ENCODE results near the gene ADAMTS9. TPM values are rescaled to one million over a fixed set of nuclear protein-coding genes. Genes with fewer than 3 reads are reported as not detected.

ADAMTS9 gene
- polyA plus RNA-seq, 12 donors: 58.0 to 123 (median 91.2) TPM; not detected in 1

DNA sequence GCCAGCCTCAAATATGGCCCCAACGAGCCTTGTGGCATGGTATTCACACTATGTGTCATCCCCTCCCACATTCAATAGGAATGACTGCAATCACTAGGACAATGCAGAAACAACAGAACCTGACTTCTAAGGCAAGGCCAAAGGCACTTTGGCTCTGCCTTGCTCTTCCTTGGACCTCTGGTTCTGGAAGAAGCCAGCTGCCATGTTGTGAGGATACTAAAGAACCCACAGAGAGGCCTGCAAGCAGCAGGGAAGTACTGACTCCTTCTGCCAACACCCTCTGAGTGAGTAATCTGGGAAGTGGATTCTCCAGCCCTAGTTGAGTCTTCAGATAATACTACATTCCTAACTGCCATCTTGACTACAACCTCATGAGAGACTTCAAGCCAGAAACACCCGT, 64.7 kb downstream of the ADAMTS9 start:
- DNase-seq: no peak

DNA sequence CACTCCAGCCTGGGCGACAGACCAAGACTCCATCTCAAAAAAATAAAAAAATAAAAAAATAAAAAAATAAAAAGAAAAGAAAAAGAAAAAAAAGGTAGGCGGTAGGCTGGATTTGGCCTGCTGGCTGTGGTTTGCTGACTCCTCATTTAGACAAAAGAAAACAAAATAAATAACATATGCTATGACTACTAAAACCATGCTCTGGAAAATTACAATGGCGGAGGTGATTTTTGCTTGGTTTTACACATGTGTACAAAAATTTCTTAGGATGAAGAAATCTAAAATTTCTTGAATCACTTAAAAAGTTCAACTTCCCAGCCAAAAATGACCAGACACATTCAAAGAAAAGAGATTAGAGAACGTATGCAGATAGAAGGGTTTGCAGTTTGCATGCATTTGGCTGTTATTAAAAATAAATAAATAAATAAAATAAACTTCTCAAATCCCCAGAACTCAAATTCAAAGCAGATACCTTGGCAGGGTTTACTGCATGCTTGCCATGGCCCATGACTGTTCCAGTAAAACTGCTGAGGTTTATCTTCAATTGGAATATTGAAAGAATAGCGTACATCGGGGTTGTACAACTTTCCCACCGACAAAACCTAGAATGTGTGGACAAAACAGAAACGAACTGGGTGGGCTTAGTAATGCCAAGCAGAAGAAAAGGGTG, 65.9 kb downstream of the ADAMTS9 start:
- no peak for DNase-seq

DNA sequence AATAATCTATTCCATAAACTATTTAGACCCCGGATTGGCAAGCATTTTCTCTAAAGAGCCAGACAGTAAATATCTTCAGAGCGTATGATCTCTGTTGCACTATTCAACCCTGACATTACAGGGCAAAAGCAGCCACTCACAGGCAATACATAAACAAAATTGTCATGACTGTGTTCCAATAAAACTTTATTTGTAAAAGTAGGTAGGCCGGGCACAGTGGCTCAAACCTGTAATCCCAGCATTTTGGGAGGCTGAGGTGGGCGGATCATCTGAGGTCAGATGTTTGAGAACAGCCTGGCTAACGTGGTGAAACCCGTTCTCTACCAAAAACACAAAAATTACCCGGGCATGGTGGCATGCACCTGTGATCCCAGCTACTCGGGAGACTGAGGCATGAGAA, 66.5 kb downstream of the ADAMTS9 start:
- DNase-seq: no peak

DNA sequence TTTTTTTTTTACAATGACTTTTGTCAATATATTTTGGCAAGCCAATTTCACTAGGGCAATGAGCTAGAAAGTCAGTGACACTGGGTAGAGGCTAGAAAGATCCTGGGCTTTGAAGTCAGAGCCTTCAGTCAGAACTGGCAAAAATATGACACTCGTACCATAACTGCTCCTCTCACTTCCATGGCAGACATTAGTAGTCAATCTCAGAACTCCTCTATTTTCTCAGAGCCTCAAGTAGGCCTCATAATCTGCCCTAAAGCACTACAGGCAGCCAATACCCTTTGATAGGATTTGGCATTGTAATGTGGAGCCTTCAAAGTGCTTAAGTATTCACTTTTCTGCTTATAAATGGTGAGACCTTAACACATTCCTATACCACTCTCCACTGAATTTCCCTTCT, 67.8 kb downstream of the ADAMTS9 start:
- DNase-seq: no peak

DNA sequence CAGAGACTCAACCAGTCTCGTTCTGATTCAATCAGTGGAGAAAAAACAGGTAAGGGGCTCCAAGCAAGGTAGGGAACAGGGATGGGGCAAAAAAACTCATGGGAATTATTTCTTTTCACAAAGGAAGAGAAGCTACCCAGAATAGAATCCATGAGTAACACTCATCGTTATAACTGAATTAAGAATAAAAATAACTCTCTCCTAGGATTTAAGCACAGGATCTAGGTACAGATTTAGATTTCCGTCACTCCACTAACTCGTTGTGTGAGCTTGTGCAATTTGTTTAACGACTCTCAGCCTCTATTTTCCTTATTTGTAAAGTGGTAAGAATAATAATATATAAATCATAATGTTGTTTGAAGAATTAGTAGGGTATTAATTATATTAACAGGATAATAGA, 68.6 kb downstream of the ADAMTS9 start:
- no peak for DNase-seq

DNA sequence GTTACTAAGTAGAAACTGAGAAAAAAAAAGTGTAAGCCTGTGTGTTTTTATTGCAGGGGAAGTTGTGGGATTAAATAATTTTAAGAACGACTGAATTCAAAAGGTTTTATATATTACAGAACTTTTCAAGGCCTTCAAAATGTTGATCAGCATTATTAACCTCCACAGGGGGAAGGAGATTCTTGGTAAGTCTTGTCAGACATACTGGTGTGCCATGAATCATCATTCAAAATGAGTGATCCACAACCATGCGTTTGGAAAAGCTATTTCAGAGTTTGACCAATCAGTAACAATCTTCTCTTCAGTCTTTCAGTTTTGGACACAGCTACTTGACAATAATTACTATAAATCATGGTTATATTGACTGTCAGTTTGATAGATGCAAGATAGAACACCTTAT, 70.2 kb downstream of the ADAMTS9 start:
- DNase-seq: no peak

- no peak for DNase-seq
Observed at GRCh38 chr3:64616953-64617352, 70.8 kb downstream of the ADAMTS9 start.

DNA sequence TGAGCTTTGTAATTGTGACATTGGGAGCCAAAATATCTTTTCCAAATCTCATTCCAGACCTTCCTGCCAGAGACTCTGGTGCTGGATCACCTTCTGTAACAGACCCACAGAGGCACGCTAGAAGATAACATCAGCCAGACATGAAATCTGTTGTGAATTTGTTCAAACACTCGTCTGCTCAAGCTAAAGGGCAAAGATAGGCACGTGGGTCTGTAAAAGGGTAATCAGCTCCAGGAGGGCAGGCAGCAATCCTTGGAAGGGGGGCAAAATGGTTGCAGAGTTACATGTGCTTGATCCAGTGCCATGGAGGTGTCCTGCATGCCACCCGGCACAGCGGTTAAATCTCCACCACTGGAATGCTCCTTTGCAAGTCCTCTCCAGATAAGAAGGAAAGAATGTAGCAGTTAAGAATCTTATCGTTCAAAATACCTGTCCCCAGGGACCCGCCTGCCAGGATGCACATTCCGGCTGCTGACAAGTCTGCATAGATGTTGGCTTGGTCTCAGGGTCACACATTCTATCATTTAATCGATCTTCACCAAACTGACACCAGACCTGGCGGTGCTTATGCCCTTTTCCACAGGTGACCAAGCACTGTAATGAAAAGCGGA, 74.8 kb downstream of the ADAMTS9 start:
- DNase-seq: no peak

- DNase-seq: no peak
Observed at GRCh38 chr3:64612082-64612860, 75.5 kb downstream of the ADAMTS9 start.

DNA sequence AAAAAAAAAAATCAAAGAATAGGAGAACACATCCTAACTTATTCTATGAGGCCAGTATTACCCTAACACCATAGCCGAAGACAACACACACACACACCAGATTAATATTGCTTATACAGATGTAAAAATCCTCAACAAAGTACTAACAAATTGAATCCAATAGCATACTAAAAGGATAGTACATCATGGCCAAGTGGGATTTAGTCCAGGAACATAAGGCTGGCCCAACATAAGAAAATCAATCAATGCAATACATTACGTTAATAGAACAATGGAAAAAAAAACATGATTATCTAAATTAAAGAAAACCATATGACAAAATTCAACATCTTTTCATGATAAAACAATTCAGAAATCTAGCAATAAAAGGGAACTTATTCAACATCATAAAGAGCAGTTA, 79.1 kb downstream of the ADAMTS9 start:
- no peak for DNase-seq

DNA sequence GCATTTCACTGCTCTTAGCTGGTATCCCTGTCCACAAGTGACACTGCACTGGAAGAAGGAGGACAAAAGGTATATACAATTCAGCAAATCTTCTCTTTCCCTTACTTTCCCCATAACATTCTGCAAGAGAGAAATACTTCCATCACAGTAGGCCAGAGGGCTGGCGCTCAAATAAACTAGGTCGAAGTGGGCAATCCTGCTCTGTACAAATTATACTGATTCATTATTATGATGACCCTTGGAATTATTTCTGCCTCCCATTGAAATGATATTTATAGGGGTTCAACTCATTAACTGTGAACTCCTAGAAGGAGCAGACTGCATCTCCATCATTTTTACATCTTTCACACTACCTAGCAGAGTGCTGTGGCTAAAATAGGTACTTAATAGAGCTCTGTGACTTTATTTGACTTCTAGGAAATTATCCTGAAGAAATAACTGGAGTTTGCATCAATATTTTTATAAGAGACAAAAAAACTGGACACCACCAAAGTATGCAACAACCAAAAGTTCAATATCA, 80.7 kb downstream of the ADAMTS9 start:
- DNase-seq: no peak

DNA sequence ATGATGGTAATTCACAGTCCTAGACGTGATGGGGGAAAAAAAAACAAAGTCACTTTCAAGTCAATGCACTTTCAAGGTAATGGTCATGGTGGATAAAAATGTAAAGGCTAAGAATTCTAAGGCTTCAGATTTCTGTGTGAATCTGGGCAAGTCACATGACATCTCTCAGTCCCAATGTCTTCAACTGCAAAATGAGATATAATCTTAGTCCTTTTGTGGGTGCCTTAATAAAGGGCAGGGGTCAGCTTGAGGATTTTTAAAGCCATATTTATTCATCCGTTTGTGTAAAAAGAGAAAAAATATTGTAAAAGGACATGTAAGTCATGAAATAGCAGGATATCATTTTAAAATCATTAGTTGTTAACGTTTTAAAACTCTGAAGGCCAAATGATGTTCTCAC, 83.5 kb downstream of the ADAMTS9 start:
- DNase-seq: no peak

DNA sequence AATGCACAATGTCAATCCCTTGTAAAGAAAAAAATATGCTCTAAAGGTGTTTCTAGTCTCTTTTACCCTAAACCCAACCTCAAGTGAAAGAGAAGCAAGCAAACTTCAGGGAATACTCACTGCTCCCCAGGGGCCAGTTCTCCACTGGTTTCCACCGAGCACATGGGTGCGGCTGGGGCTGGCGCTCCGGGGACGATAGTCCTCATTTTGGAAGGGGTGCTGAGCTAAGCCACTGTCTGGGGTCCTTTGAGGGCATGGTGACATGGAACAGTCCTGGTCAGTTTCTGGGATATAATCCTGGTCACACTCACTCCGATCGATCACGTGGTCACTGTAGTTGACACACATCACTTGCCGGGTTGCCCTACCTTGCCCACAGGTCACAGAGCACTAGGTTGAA, 86.0 kb downstream of the ADAMTS9 start:
- DNase-seq: no peak

- DNase-seq: no peak
Observed at GRCh38 chr3:64600246-64600950, 87.4 kb downstream of the ADAMTS9 start.

GRCh38 chr3:64599651-64600050, 88.1 kb downstream of the ADAMTS9 start:
- DNase-seq: no peak

DNA sequence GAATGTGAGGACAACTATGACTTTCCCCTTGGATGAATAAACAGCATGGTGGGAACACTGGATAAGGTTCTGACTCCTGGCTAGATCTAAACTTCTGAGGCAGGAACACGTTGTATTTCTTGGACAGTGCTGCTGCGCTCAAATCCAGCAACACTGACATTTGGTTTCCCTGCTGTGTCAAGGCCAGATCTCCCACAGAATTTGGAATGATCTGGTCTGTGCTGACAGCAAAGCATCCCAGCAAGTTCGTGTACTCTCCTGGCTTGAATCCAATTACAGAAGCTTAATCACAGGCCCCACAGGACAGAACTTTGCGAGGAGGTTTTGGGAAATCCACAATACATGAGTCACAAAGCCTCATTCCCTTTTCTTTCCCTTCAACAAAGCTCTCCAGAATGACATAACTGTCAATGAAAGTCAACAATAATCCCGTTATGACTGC, 92.5 kb downstream of the ADAMTS9 start:
- DNase-seq: peak; percentile 90

DNA sequence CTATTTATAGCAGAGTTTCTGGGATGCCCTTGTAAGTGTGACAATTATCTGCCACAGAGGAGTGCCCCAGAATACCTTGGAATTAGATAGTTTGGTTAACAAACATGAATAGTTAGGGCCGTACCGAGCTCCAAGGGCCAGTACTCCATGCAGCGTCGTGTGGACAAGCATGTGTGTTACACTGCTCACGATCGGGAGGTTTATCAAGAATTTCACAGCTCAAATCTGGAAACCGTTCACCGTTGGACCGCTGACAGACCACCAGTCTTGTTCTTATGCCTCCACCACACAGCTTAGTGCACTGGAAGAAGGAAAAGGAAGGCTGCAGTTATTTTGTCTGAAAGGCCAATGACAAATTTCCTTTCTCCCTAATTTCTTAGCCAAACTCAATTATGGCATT, 93.7 kb downstream of the ADAMTS9 start:
- no peak for DNase-seq

- DNase-seq: no peak
Observed at GRCh38 chr3:64593350-64593749, 94.5 kb downstream of the ADAMTS9 start.

DNA sequence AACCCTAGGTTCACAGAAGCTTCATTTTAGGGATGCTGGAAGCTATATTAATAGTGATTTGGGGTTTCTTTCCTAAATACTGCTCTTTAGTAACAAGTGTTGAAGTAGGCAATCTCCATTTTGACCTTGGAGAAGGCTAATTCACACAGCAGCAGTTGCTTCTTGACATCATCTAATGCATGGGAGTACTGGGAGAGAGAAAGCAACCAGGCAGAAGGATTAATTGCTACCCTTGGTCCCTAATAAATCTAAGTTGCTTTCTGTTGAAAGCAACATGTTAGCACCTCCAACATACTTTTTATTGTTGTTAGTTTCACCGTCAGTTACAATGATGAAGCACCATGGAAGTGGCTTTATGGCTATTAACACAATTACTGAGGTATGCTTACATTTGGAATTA, 96.2 kb downstream of the ADAMTS9 start:
- DNase-seq: no peak

DNA sequence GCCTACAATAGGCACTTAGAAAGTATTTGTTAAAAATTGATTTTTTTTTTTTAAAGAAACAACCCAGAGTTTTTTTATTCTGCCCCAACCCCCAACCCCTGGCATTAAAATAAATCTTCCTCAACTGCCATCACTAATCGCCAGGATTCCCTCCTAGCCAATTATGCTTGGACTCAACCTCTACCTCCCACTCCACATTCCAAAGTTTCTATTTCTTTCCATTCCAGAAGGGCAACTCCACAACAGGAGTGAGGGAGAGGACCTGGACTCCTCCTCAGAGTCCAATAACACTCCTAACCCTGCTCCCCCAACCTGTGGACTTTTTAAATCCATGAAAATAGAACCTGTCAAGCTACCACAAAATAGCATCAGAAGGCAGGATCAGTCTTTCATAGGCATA, 99.4 kb downstream of the ADAMTS9 start:
- DNase-seq: no peak

DNA sequence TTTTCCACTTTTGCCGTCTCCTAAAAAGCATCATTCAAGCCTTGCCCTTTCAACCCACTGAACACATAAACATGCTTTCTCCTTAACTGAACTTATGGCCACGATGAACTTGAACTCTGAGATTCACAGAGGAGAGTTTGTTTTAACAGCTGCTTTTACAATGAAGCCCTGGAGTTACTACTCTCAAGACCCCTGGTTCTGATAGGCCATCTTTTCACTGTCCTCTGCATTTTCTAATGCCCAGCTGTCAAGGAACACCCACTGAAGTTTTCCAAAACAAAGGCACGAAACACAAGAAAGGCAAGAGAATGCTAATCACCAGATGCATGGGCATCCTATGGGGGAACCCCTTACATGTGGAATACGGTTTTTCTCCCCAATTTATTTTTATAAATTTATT, 100.8 kb downstream of the ADAMTS9 start:
- DNase-seq: no peak

DNA sequence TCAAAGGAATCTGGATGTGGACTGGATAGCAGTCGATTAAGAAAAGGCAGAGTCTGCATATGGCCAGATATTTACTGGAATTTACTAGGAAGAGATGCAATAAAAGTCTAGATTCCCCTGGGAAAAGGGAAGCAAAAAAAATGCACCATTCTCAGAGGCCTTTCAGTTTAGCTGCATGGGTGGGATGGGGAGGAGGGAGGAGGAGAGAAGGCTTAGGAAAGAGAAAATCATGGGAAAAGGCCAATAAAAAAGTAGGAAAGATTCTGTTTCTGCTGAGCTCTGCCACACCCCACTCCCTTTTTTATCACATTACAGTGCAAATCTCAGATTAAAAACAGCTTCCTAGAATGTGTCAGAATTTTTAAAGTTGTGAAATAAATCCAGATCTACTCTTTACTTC, 103.6 kb downstream of the ADAMTS9 start:
- DNase-seq: peak; percentile 42
